T-helper 1 cell (primary cell): Measurements from ENCODE around the gene BAIAP3.
"Not testable (repeated sequence)": the region's sequence is repeated elsewhere in the genome, so short reads cannot be mapped to it uniquely, and the experiment has no call there.

ENCODE experiments used
- DNase-seq, 5 donors: peaks; one replicate each; pipeline ENCODE4 v3.0.0-alpha.2; 2012 to 2020

BAIAP3 gene

DNA sequence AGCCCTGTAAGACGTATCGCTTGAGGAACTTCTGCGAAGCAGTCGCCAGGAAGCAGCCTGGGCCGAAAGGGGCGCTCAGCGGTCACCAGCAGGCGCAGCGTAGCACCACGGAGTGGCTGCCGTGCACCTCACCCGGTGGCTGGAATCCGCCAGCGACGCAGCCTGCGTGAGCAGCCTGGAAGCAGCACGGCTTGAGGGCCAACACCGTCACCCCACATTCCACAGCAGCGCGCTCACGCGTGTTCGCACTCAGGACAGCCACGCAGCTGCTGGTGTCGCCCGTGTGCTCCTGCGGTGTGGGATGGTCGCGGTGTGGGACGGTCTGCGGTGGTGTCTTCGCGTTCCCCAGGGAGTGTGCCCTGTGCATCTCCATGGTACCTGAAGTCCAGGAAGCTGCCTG, 14.4 kb upstream of the BAIAP3 start:
- no peak for DNase-seq

DNA sequence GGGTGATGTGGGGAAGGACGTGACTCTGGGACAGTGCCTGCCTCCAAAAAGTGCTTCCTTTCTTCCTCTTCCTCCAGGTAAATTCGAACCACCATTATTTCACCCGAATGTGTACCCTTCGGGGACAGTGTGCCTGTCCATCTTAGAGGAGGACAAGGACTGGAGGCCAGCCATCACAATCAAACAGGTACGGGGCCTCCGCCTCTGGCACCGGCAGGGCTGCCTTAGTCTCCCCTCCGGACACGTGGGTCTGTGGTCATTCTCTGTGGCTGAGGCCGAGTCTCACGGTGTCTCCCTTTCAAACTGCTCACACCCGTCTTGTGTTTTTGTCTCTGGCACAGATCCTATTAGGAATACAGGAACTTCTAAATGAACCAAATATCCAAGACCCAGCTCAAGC, 13.3 kb upstream of the BAIAP3 start:
- DNase-seq: no peak

DNA sequence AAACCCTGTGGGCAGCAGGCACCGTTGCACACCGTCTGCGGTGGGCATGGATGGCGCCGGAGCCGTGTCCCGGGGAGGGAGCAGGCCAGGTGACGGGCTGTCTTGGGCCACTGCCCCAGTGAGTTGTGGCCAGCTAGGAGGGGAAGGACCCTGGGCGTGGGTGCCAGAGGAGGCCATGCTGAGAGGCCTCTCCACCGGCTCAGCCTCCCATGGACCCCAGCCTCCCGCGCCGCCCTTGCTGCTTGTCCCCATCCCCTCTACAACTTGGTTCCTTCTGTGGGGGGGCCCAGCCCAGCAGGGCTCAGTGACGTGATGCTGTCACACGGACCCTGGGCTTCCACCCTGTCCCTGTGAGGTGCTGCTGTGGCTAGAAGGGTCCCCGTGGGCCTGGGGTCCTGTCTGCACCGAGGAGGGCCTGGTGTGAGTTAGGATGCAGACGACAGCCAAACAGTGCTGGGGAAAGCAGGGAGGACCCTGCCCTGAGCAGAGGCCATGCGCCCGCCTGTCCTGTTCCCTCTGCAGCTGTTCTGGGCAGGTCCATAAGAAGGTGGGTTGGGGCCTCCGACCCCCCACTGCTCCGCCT, 12.7 kb upstream of the BAIAP3 start:
- DNase-seq: no peak

DNA sequence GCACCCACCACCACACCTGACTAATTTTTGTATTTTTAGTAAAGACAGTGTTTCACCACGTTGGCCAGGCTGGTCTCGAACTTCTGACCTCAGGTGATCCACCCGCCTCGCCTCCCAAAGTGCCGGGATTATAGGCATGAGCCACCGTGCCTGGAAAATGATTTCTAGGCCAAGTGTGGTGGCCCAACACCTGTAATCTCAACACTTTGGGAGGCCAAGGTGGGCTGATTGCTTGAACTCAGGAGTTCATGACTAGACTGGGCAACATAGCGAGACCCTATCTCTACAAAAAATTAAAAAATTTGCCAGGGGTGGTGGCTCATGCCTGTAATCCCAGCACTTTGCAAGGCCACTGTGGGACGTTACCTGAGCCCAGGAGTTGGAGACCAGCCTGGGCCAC, 11.0 kb upstream of the BAIAP3 start:
- DNase-seq: no peak

DNA sequence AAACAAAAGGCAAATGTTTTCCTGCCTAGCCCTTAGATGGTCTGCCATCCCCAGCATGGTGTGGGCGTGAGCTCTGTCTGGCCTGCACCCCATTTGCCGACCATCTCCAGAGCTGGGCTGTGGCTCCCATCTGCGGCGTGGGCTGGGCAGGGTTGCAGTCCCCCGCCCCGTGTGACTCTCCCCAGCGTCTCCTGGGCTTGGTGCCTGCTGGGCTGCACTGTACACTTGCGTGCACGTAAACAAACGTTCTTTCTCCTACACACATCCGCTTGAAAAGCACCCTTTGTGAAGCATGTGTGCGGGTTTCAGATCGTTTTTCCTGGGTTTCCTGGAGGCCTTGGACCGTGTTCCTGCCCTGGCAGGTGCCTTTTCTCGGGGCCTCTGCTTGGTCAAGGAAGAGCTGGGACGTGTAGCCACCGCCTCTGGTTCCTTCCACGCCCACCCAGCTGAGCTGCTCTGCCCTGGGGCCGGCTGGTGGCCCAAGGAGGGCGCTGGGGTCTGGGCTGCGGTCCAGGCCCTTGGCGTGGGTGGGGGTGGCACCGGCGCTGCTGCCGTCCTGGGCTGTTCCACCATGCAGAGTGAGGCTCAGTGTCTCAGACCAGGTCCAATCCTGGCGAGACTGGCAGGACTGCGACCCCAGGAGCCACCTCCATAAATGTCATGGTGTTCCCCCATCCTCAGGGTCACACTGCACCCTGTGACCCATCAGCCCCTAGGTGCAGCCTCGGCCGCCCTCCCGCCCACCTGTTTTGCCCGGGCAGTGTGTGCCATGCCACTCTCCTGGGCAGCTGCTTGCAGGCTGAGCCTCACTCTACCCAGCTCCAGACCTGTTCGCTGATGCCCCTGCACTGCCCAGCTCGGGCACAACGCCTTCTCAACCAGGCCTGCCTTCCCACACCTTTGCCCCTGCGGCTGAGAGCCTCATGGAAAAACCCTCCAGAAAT, 9.9 kb upstream of the BAIAP3 start:
- no peak for DNase-seq

DNA sequence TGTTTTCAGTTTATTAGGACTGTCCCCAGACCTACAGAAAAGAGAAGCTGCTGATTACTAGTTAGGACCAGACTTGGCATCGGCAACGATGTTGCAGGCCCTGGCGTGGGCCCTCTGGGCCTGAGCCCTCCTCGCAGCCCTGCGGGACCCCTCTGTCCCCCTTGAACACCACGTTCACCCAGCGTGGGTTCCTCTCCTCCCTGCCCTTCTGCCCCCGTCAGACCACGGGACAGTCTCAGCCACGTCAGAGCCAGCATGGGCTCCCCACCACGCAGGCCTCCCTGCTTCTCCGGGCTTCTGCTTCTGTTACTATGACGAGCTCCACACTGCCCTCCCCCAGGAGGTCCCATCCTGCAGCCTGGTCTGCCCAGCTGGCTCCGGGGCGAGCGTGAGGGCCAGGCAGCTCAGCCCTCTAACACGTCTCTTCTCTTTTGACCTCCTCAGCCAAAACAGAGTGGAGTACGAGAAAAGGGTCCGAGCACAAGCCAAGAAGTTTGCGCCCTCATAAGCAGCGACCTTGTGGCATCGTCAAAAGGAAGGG, 9.1 kb upstream of the BAIAP3 start:
- no peak for DNase-seq

DNA sequence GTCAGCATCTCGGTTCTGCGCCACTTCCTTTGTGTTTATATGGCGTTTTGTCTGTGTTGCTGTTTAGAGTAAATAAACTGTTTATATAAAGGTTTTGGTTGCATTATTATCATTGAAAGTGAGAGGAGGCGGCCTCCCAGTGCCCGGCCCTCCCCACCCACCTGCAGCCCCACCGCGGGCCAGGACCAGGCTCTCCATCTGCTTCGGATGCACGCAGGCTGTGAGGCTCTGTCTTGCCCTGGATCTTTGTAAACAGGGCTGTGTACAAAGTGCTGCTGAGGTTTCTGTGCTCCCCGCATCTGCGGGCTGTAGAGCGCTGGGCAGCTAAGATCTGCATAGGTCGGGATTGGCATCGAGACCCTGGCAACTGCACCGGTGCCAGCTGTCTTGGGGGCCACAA, 8.2 kb upstream of the BAIAP3 start:
- DNase-seq: no peak

DNA sequence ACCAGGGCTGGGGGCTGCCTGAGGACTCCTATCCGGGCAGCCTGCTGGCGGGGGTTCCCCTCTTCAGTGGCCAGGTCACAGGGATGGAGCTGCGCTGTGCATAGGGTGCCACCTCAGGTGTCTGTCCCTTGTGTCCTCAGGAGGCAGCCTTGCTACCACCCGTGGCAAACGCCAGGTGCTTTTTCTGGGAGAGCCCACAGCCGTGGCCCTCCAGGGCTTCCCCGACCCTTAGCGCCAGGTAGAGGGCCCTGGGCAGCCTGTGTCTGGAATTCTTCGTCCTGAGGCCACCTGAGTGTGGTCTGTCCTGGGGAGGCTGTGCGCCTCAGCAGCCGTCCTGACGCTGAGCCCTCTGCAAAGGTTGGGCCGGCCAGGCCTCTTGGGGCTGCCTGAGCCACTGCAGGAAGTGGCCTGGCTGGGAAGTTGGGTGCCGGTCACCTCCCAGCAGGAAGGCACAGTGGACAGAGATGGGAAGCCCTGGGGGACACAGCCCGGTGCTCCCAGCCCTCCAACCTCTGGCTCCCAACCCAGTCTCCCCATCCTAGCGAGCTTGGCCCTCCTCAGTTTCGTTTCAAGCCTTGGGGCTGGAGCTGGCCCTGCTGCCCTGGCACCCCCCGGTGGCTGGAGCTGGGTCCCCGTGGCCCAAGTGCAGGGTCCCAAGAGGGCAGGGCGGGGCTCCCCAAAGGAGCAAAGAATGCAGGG, 7.6 kb upstream of the BAIAP3 start:
- no peak for DNase-seq

DNA sequence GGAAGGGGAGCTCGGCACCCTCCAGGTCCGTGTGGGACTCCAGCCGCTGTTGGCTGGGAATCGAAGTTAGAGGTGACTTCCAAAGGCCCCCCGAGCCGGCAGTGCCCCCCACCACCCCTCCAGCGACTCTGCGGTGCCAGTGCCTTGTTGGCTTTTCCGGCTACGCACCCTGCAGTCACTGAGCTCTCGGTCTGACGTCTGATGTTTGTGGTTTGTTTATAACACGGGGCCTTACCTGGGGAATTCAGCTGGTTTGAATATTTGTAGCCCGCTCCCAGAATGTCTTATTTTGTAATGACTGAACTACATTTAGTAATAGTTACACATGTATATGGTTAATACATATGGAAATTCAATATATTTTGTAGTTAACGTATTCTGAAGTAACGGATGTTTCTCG, 7.1 kb upstream of the BAIAP3 start:
- DNase-seq: no peak

DNA sequence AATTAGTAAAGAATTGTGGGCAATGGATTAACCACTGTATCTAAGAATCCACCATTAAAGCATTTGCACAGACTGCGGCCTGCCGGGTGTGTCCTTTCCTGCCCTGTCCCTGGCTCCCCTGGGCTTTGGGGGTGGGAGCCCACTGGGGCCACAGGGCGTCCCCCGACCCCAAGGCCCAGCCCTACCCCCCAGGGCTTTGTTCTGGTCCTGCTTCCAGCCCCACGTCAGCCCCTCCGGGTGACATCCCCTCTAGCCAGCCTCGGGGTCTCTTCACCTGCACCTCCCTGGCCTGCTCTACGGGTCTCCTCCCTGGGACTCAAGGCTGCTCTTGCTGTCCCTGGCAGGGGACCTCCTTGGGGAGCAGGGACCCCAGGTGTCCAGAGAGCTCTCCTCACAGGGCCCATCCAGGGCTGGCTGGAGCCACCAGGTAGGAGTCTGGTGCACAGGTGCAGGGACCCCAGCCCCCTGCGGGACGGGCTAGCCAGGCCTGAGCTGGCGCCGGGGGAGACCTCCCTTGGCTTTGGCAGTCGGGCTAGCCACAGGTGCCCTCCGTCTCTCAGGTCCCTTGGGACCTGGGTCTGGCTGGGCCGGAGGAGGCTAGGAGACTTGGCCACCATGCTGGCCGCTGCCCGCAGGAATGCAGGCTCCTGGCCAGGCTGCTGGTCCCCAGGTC, 6.4 kb upstream of the BAIAP3 start:
- no peak for DNase-seq

DNA sequence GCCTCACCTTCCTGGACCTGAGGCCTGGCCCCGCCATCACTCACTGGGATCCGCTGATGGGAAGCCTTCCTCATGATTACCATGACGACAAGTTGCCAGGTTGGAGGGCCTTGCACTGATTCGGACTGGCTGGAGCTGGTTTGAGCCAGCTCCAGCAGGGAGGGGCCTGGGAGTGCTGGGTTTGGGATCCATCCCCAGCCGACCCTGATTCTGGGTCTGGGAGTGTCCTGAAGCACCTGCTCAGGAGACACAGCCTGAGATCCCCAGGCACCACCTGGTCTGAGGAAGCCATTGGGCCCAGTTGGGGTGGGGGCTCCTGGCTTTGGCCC, 5.9 kb upstream of the BAIAP3 start:
- DNase-seq: no peak

DNA sequence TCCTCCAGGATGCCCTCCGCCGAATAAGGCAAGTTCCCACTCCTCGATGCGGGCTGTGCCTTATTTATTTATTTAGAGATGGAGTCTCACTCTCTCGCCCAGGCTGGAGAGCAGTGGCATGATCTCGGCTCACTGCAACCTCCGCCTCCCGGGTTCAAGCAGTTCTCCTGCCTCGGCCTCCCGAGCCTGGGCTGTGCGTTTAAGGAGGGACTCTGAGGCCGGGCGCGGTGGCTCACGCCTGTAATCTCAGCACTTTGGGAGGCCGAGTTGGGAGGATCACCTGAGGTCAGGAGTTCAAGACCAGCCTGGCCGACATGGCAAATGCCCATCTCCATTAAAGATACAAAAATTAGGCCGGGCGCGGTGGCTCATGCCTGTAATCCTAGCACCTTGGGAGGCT, 5.3 kb upstream of the BAIAP3 start:
- not testable (repeated sequence) for DNase-seq

DNA sequence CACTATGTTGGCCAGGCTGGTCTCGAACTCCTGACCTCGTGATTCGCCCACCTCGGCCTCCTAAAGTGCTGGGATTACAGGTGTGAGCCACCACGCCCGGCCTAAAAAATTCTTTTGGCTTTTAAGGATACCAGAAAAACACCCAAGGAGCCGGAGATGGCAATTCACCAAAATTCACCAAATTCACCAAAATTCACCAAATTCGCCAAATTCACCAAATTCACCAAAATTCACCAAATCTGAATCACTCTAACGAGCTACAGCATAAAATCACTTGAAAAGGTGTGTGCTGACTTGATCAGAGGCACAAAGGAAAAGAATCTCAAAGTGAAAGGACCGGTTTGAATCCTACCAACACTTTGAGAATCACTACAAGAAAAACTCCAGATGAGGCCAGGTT, 4.5 kb upstream of the BAIAP3 start:
- DNase-seq: not testable (repeated sequence)

DNA sequence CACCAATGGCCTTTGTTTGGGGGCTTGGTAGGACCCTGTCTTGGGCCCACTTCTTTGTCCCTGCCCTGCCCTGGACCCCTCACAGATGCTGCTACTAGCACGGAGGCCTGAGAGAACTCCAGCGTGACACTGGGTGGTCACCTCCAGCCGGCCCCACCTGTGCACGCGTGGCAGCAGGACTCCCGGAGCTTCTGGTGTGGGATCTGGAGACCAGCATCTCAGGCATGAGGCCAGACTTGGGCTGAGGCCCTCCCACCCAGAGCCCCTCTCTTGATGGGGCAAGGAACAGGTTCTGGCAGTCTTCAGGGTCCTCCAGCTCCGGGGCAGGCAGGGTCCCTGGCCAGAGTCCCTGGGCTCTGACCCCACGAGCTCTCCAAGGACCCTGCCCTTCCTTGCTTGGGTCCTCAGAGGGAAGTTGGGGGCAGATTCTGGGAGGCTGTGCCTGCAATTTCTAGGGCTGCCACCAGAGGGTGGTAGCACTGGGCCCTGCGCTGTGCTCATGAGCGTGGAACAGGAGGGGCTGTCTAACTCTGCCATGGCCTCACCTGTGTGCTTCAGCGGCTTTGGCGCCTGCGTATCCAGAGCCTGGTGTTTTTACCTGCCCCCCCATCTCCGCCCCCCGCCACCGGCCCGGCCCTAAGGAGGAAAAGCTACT, 3.1 kb upstream of the BAIAP3 start:
- no peak for DNase-seq

DNA sequence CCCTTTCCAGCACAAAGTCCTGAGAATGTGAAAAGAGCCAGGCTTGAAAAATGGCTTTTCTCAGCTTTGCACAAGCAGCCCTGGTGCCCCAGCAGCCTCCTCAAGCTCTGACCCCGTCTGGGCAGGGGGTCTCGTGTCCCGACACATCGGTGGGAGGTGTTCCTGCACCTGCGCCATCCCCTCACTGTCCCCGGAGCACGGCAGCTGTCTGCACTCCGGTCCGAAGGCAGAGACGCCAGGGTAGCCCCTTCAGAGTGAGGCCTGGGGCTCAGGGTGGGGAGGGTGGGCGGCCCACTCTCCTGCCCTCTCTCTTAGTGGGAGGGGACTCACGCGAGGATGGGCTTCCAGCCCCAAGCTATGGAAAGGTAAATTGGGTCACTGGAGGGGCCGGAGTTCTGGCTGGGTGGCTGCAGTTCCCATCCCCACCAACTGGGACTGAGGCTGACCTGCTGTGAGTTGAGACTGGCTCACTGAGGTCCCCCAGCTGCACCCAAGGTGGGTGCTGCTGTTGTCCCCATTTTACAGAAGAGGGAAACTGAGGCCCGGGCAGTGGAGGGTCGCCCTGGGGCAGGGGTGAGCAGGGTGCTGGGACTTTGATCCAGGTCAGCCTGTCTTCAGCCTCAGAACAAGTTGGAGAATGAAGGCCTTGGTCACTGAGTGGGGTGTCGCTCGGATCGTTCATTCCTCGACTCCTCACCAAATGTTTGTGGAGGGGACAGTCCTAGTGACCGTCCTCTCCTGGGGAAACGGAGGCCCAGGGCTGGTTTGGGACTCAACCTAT, 2.3 kb upstream of the BAIAP3 start:
- DNase-seq: no peak

DNA sequence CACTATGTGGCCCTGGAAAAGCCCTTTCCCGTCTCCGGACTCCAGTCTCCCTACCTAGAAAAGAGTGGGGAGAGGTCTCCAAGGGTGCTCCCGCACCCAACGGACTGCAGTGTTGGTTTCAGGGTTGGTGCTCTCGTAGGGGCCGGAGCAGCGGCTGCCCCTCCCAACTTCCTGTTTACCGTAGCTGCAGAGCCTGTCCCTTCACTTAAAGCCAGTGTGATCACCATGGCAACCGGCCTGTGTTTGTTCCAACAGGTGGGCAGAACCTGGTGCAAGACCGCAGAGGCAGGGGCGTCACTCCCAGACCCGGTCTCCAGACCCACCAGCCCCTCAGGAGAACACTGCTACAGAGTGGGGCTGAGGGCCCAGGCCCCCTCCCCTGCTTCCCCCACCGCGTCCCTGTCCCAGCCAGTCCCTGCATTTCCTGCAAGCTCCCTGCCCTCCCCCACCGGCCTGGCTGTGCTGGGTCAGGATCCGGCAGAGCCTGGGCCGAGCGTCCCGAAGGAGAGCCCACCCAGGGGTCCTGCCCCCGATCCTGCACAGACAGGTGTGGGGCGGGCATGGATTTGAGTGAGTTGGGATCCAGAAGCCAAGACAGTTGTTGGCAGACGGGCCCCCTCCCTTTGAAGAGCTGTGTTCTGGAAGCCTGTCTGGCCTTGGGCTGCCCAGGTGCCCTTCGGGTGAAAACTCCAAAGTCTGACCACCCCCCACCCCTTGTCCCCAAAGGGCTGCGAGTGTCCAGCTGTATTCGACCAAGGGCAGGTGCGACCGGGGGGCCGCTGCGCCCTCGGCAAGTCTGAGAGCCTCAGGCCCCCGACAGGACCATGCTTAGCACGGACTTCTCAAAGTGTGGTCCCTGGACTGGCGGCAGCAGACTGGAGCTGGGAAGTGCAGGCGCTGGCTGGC, 1.5 kb upstream of the BAIAP3 start:
- DNase-seq: peak in 4 of 5 donors; percentile 33 to 55 (median 42)

DNA sequence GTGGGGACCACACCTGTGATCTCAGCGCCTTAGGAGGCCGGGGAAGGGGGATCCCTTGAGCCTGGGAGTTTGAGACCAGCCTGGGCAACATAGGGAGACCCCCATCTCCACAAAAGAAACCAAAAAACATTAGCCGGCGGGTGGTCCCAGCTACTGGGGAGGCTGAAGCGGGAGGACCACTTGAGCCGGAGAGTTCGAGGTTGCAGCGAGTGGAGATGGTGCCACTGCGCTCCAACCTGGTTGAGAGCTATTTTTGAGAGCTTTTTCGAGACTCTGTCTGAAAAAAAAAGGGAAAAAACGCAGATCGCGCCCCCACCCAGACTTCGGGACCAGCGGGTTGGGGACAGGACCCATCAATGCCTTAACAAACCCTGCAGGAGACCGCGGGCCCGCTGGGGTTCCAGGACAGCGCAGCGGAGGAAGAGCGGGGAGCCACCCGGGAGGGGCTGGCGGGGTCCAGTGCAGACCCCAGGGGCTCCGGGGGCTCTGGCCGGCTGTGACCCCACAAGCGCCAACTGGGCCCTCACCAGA, 762 bp upstream of the BAIAP3 start:
- no peak for DNase-seq

DNA sequence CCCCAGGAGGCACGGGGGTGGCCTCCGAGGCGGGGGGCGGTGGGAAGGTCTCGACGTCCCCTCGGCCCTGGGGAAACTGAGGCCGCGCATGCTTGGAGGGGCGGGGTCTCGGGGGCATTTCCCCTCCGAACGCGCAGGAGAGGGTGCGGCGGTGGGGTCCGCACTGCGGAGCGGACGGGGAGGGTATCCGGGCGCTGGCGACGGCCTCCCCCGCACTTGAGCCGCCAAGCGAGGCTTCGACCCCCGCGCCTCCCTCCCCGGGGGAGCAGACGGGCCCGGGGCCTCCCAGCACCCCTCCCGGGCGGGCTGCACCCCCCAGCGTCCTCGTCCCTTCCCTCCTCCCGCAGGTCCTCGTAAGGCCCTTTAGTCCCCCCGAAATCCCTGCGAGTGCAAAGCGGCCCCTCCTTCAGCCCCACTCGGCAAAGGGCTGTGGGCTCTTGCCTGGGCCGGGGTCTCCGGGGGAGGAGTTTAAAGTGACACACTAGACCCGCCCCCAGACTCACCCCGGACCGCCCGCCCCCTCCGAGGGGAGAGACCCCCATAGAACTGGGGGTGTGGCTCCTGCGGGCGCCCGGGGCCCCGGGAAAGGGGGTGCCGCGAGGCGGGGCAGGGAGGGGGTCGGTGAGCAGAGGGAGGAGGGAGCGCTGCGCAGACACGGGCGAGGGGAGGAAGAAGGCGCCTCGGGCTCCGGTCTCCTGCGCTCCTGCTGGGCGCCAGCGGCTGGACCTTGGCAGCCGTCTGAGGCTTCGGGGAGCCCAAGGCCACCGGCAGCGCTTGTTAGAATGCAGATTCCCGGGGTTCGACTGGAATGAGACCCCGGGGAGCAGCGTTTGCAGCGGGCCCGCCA, 632 bp downstream of the BAIAP3 start:
- DNase-seq: no peak

DNA sequence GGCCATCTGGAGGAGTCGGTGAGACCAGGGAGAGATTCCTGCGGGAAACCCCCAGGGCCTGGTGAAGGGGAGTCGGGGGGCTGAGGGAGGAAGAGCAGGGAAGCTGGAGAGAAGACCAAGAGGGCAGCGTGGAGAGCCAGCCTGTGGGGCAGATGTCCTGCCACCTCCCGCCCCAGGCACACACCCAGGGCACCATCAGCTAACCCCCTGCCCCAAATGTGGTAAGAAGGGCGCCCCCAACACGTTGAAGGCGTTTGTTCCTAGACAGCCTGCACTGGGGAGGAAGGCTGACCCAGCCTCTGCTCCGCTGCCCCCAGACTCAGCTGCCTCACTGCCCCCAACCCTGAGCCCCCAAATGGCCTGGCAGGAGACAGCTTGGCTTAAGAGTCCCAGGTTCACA, 1.3 kb downstream of the BAIAP3 start:
- DNase-seq: no peak
